Stomach (tissue), 9 donors: ENCODE data around the gene HBD. TPM values are rescaled to one million over a fixed set of nuclear protein-coding genes. Genes with fewer than 3 reads are reported as not detected.

Experiments
- DNase-seq, 2 donors: peaks; one replicate each; pipeline versions ENCODE4 v3.0.0 to v3.0.0-alpha.2; 2013 to 2019
- H3K27ac ChIP-seq, 5 donors: fragments of 200-600 bp in 4 of 5; sonication (generic) in 4 of 5; one replicate each; pipeline ENCODE4 v1.5.1; 2013 to 2019; ENCODE audit warnings: mild to moderate bottlenecking in 1 of 5, moderate library complexity in 1 of 5
- H3K27me3 ChIP-seq, 3 donors: fragments of 200-600 bp; sonication (generic); one replicate each; pipeline ENCODE4 v1.5.1; 2017 to 2019; ENCODE audit warnings: mixed run types in 1 of 3
- H3K36me3 ChIP-seq, 4 donors: fragments of 200-600 bp; sonication (generic); 1 replicate in 3 of 4; 2 replicates in 1 of 4; pipeline ENCODE4 v1.5.1; 2016 to 2019
- H3K4me1 ChIP-seq, 4 donors: fragments of 200-600 bp; sonication (generic); one replicate each; pipeline ENCODE4 v1.5.1; 2016 to 2019
- H3K4me3 ChIP-seq, 4 donors: fragments of 200-600 bp; sonication (generic) in 3 of 4; one replicate each; pipeline ENCODE4 v1.5.1; 2016 to 2019; ENCODE audit warnings: mild to moderate bottlenecking in 1 of 4
- H3K9me3 ChIP-seq, 4 donors: fragments of 200-600 bp; sonication (generic); one replicate each; pipeline ENCODE4 v1.5.1; 2016 to 2019
- EP300 ChIP-seq: sonication (generic); formaldehyde crosslinking; IDR thresholded peaks from one replicate; pipeline ENCODE4 v1.6.1; 2017; ENCODE audit warnings: antibody characterized with exemption
- POLR2A ChIP-seq, 4 donors: fragments of 450-650 bp; IDR thresholded peaks; one replicate each; pipeline ENCODE4 v1.6.1; 2016; ENCODE audit warnings: antibody characterized with exemption in 4 of 4, control low read depth in 2 of 4, mild to moderate bottlenecking in 1 of 4, moderate library complexity in 1 of 4
- POLR2AphosphoS5 ChIP-seq, 3 donors: sonication (generic); formaldehyde crosslinking; IDR thresholded peaks; one replicate each; pipeline ENCODE4 v1.6.1; 2016; ENCODE audit warnings: antibody characterized with exemption in 3 of 3
- WGBS, 5 donors: extraction: QIAGEN DNeasy Blood & Tissue Kit in 3 of 5; methylation state at CpG; one replicate each; pipeline versions ENCODE4 v1.1.5 to v1.1.7; 2013 to 2018; 5-methylcytosine and 5-hydroxymethylcytosine counted together
- intact Hi-C: fragments of 100-400 bp; cut with DNase I; formaldehyde crosslinking; loops from one replicate; pipeline ENCODE4 v1.15.1; 2023; ENCODE audit warnings: low total_unique reads
- polyA plus RNA-seq, 3 donors: library from polyadenylated mRNA; stranded (reverse); fragments of 200-250 nt; gene quantifications; one replicate each; pipeline ENCODE4 v1.2.3, GENCODE V29; 2013
- total RNA-seq, 5 donors: library from RNA; depleted of rRNA; stranded (reverse); fragments of >200 nt; gene quantifications; one replicate each; pipeline versions ENCODE4 v1.1.0 to v1.2.3, GENCODE V29; 2014 to 2016
- TF ChIP-seq, protein P1 (sequence below), 7 experiments: fragments of 450-650 bp in 4 of 7; fragments of 200-600 bp in 3 of 7; sonication (generic) in 3 of 7; IDR thresholded peaks; one replicate each; pipeline ENCODE4 v1.5.1; 2016 to 2019; ENCODE audit warnings: antibody characterized with exemption in 7 of 7, control low read depth in 2 of 7, mild to moderate bottlenecking in 1 of 7
- donor health status: healthy with polysubstance abuse.
- donor health status: Bipolar disorder and iron deficiency.
- donor health status: healthy.

HBD gene
- total and polyA plus RNA-seq, 8 donors: 0.20 to 4.8 TPM; not detected in 6

DNA sequence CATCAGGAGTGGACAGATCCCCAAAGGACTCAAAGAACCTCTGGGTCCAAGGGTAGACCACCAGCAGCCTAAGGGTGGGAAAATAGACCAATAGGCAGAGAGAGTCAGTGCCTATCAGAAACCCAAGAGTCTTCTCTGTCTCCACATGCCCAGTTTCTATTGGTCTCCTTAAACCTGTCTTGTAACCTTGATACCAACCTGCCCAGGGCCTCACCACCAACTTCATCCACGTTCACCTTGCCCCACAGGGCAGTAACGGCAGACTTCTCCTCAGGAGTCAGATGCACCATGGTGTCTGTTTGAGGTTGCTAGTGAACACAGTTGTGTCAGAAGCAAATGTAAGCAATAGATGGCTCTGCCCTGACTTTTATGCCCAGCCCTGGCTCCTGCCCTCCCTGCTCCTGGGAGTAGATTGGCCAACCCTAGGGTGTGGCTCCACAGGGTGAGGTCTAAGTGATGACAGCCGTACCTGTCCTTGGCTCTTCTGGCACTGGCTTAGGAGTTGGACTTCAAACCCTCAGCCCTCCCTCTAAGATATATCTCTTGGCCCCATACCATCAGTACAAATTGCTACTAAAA lies 7.5 kb downstream of the HBD start, which contains the start of gene HBB:
TSS of gene HBB (minus strand) at position 340 of the 579 bp plus-strand sequence. CDS start at position 290, 50 bp downstream.
- Histone ChIP-seq H3K27me3 (no peaks in the 10 kb centered on the region), H3K27ac (no peak within 1 kb of the TSS), H3K9me3 (no peaks in the 10 kb centered on the region), H3K36me3 (no peaks in the 10 kb centered on the region), H3K4me1 (no peaks in the 10 kb centered on the region), H3K4me3 (no peak within 1 kb of the TSS)
- 70 to 85% (median 78%) methylated on average over 3 of the region's 3 CpGs for WGBS, 5 donors
- DNase-seq: no peak
- intact Hi-C loops: no loop called here
- TF ChIP-seq EP300 (no peak), POLR2A (IDR thresholded peaks at IDR 0.05) (no peak), POLR2AphosphoS5 (IDR thresholded peaks at IDR 0.05) (no peak)
- TF ChIP-seq, protein P1, sequence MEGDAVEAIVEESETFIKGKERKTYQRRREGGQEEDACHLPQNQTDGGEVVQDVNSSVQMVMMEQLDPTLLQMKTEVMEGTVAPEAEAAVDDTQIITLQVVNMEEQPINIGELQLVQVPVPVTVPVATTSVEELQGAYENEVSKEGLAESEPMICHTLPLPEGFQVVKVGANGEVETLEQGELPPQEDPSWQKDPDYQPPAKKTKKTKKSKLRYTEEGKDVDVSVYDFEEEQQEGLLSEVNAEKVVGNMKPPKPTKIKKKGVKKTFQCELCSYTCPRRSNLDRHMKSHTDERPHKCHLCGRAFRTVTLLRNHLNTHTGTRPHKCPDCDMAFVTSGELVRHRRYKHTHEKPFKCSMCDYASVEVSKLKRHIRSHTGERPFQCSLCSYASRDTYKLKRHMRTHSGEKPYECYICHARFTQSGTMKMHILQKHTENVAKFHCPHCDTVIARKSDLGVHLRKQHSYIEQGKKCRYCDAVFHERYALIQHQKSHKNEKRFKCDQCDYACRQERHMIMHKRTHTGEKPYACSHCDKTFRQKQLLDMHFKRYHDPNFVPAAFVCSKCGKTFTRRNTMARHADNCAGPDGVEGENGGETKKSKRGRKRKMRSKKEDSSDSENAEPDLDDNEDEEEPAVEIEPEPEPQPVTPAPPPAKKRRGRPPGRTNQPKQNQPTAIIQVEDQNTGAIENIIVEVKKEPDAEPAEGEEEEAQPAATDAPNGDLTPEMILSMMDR (IDR thresholded peaks at IDR 0.05): no peak

DNA sequence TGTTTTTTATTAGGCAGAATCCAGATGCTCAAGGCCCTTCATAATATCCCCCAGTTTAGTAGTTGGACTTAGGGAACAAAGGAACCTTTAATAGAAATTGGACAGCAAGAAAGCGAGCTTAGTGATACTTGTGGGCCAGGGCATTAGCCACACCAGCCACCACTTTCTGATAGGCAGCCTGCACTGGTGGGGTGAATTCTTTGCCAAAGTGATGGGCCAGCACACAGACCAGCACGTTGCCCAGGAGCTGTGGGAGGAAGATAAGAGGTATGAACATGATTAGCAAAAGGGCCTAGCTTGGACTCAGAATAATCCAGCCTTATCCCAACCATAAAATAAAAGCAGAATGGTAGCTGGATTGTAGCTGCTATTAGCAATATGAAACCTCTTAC lies 8.8 kb downstream of the HBD start:
- no peaks in the 10 kb centered on the region for H3K4me1 ChIP-seq
- peaks cover 0 to 4% (median 0%) of the 10 kb centered on the region in 4 donors for H3K9me3 ChIP-seq
- intact Hi-C loops: no loop called here
- H3K36me3 ChIP-seq: no peaks in the 10 kb centered on the region
- no peak overlapping the region for H3K27ac ChIP-seq
- no peak for DNase-seq
- TF ChIP-seq EP300 (no peak), POLR2A (IDR thresholded peaks at IDR 0.05) (no peak), POLR2AphosphoS5 (IDR thresholded peaks at IDR 0.05) (no peak)
- TF ChIP-seq, protein P1 (IDR thresholded peaks at IDR 0.05): no peak
- WGBS, 5 donors: 48 to 59% (median 54%) methylated on average over 2 of the region's 2 CpGs
- no peak overlapping the region for H3K4me3 ChIP-seq
- H3K27me3 ChIP-seq: no peaks in the 10 kb centered on the region

DNA sequence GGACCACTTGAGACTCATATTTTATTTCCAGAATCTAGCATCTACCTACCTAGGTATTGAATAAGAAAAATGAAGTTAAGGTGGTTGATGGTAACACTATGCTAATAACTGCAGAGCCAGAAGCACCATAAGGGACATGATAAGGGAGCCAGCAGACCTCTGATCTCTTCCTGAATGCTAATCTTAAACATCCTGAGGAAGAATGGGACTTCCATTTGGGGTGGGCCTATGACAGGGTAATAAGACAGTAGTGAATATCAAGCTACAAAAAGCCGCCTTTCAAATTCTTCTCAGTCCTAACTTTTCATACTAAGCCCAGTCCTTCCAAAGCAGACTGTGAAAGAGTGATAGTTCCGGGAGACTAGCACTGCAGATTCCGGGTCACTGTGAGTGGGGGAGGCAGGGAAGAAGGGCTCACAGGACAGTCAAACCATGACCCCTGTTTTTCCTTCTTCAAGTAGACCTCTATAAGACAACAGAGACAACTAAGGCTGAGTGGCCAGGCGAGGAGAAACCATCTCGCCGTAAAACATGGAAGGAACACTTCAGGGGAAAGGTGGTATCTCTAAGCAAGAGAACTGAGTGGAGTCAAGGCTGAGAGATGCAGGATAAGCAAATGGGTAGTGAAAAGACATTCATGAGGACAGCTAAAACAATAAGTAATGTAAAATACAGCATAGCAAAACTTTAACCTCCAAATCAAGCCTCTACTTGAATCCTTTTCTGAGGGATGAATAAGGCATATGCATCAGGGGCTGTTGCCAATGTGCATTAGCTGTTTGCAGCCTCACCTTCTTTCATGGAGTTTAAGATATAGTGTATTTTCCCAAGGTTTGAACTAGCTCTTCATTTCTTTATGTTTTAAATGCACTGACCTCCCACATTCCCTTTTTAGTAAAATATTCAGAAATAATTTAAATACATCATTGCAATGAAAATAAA lies 9.5 kb downstream of the HBD start:
- TF ChIP-seq EP300 (no peak), POLR2A (IDR thresholded peaks at IDR 0.05) (no peak), POLR2AphosphoS5 (IDR thresholded peaks at IDR 0.05) (no peak)
- TF ChIP-seq, protein P1 (IDR thresholded peaks at IDR 0.05): no peak
- Histone ChIP-seq H3K4me1 (no peaks in the 10 kb centered on the region), H3K36me3 (no peaks in the 10 kb centered on the region), H3K27ac (no peak overlapping the region), H3K9me3 (peaks cover 0 to 4% (median 0%) of the 10 kb centered on the region in 4 donors), H3K4me3 (no peak overlapping the region), H3K27me3 (no peaks in the 10 kb centered on the region)
- WGBS, 5 donors: 74 to 85% (median 79%) methylated on average over 6 of the region's 6 CpGs
- intact Hi-C loops: no loop called here
- DNase-seq: no peak

DNA sequence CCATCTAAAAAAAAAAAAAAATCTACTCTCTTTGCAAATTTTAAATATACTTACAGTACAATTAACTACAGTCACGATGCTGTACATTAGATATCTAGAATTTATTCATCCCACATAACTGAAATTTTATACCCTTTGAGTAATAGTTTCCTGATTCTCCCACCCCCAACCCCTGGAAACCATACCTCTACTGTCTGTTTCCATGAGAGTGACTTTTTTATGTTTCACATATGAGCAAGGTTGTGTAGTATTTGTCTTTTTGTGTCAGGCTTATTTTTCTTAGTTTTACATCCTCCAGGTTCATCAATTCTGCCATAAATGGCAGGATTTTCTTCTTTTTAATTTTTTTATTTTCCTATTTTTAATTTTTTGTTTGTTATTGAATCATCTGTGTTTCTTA lies 10.6 kb downstream of the HBD start:
- H3K4me1 ChIP-seq: no peaks in the 10 kb centered on the region
- TF ChIP-seq POLR2A (IDR thresholded peaks at IDR 0.05): no peak
- TF ChIP-seq, protein P1 (IDR thresholded peaks at IDR 0.05): no peak
- no peak for TF ChIP-seq EP300
- no peak for TF ChIP-seq POLR2AphosphoS5 (IDR thresholded peaks at IDR 0.05)
- DNase-seq: no peak
- no peaks in the 10 kb centered on the region for H3K36me3 ChIP-seq
- no peak overlapping the region for H3K4me3 ChIP-seq
- no peak overlapping the region for H3K27ac ChIP-seq
- H3K27me3 ChIP-seq: no peaks in the 10 kb centered on the region
- intact Hi-C loops: no loop called here
- peaks cover 0 to 4% (median 0%) of the 10 kb centered on the region in 4 donors for H3K9me3 ChIP-seq
- 62 to 79% (median 75%) methylated on average over 1 of the region's 1 CpG for WGBS, 5 donors
